Cardiac muscle cell (in vitro differentiated cells and primary cell): ENCODE results near the gene PAM. TPM values are rescaled to one million over a fixed set of nuclear protein-coding genes. Genes with fewer than 3 reads are reported as not detected.
A peak's percentile ranks its signal among the peaks of the same experiment; 100 is the strongest.

Source experiments
- DNase-seq, 2 donors: peaks; one replicate each; pipeline versions ENCODE4 v3.0.0 to v3.0.0-alpha.2; 2010 to 2017; ENCODE audit warnings: low read depth in 1 of 2, low spot score in 1 of 2
- H3K27ac ChIP-seq: fragments of 200-600 bp; sonication (generic); 2 replicates; pipeline ENCODE4 v1.5.1; 2016
- H3K27me3 ChIP-seq: fragments of 200-600 bp; sonication (generic); 2 replicates; pipeline ENCODE4 v1.6.0; 2016; ENCODE audit warnings: control low read depth
- H3K36me3 ChIP-seq: fragments of 200-600 bp; sonication (generic); 2 replicates; pipeline ENCODE4 v1.5.1; 2016; ENCODE audit warnings: control low read depth
- H3K4me1 ChIP-seq: fragments of 200-600 bp; sonication (generic); 2 replicates; pipeline ENCODE4 v1.8.1; 2017; ENCODE audit warnings: low read depth, mild to moderate bottlenecking, mixed run types
- H3K4me3 ChIP-seq: fragments of 200-600 bp; sonication (generic); 2 replicates; pipeline ENCODE4 v1.5.1; 2016; ENCODE audit warnings: mild to moderate bottlenecking
- H3K9me3 ChIP-seq: fragments of 200-600 bp; sonication (generic); 2 replicates; pipeline ENCODE4 v1.5.1; 2017; ENCODE audit warnings: low read depth, mild to moderate bottlenecking, control low read depth
- CTCF ChIP-seq: IDR thresholded peaks from 2 replicates; pipeline ENCODE4 v1.5.1; 2012; ENCODE audit warnings: low read depth, mild to moderate bottlenecking, low read length
- polyA plus RNA-seq: library from polyadenylated mRNA; unstranded; fragments of >200 nt; fragmentation: Nextera tagmentation; extraction: Ambion mirVana; gene quantifications from 2 replicates; pipeline ENCODE4 v1.2.1, GENCODE V29; 2016
- total RNA-seq: library from RNA; depleted of rRNA; stranded (reverse); fragments of >200 nt; gene quantifications from 2 replicates; pipeline ENCODE4 v1.2.3, GENCODE V29; 2016

The PAM gene
- total and polyA plus RNA-seq, 2 experiments from 2014 or later = 375 to 392 TPM

- peaks cover 5% of the 10 kb centered on the region for H3K36me3 ChIP-seq
- no peak for TF ChIP-seq CTCF
- no peak for DNase-seq
- no peak overlapping the region for H3K4me3 ChIP-seq
- H3K27ac ChIP-seq = no peak overlapping the region
- no peaks in the 10 kb centered on the region for H3K4me1 ChIP-seq
- no peaks in the 10 kb centered on the region for H3K9me3 ChIP-seq
- H3K27me3 ChIP-seq = no peaks in the 10 kb centered on the region
Measured at GRCh38 chr5:102927007-102927406, 171.9 kb downstream of the PAM start.

DNA sequence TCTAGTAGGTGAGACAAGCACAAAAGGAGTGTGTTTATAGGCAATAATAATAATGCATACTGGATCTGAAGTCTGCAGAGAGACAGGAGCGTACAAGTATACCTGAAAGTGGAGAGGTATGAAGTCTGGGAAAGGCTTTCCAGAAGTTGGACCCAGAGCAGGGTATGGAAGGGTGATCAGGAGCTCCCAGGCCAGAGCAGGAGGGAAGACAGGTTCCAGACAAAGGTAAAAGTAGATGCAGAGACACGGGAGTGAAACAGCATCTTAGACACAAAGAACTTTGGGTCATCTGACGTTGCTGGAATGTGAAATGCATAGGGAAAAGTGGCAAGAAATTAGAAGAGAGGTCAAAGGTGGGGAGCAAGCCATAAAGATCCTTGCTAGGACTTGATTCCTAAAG, 175.1 kb downstream of the PAM start:
- Histone ChIP-seq H3K27ac (no peak overlapping the region), H3K4me1 (no peaks in the 10 kb centered on the region), H3K36me3 (peaks cover 5% of the 10 kb centered on the region), H3K9me3 (no peaks in the 10 kb centered on the region), H3K27me3 (no peaks in the 10 kb centered on the region), H3K4me3 (no peak overlapping the region)
- no peak for DNase-seq
- TF ChIP-seq CTCF = no peak

DNA sequence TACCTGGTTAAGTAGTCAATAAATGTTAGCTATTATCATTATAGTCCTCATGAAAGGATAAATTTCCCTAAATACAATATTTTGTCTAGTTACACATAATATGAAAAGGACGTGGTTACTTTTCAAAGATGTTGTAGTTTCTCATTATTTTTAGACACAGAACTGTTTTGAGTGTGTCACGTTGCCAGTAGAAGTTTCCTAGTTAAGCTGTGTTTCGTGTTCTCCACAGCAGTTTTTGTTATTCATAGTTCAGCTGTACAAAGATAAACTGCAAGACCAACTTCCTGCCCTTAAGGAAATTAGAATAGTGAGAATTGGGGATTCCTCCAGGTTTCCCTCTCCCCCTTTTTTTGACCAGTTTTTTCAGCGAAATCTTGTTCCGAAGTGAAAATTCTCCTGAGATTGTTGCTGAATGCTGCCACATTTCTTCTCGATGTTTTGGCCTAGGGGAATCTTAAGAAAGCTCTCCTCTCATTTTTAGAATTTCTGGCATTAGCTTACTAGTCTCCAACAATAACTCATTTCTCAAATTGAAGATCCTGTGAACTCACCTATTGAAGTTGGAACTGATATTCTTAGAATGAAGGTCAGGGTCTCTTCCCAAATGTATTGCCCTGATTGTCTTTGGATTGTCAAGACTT, 176.1 kb downstream of the PAM start:
- Histone ChIP-seq H3K9me3 (no peaks in the 10 kb centered on the region), H3K4me3 (no peak overlapping the region), H3K4me1 (no peaks in the 10 kb centered on the region), H3K27ac (no peak overlapping the region), H3K36me3 (peaks cover 5% of the 10 kb centered on the region), H3K27me3 (no peaks in the 10 kb centered on the region)
- no peak for DNase-seq
- no peak for TF ChIP-seq CTCF

DNA sequence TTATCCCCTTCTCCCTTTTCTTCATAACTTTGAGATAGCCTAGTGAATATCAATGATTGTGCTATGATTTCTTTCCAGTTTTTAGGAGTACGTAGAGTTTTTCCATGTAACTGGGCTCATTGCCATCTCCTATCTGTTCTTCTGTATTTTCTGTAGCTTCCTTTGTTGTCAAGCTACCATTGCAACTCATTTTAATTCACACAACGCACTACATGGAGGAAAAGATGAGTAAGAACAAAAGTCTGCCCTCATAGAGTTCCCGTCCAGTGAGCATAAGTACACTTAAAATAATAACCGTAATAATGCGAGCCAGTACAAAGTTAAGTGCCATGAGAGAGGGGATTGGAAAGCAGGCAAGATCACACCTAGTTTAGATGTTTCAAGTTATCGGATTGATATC, 177.7 kb downstream of the PAM start:
- DNase-seq = peak in 1 of 2 donors; percentile 54
- Histone ChIP-seq H3K27ac (no peak overlapping the region), H3K36me3 (peaks cover 5% of the 10 kb centered on the region), H3K9me3 (no peaks in the 10 kb centered on the region), H3K27me3 (no peaks in the 10 kb centered on the region), H3K4me3 (no peak overlapping the region), H3K4me1 (no peaks in the 10 kb centered on the region)
- no peak for TF ChIP-seq CTCF

GRCh38 chr5:102933316-102933715, 178.2 kb downstream of the PAM start:
- Histone ChIP-seq H3K27ac (no peak overlapping the region), H3K9me3 (no peaks in the 10 kb centered on the region), H3K27me3 (no peaks in the 10 kb centered on the region), H3K4me1 (no peaks in the 10 kb centered on the region), H3K36me3 (peaks cover 1% of the 10 kb centered on the region), H3K4me3 (no peak overlapping the region)
- no peak for TF ChIP-seq CTCF
- no peak for DNase-seq
